NCI-H1105 treated with DMSO at 0.1 percent for 48 hours (cell line): ENCODE data around the gene OTUD7B.
"Not testable (repeated sequence)": the region's sequence is repeated elsewhere in the genome, so short reads cannot be mapped to it uniquely, and the experiment has no call there.

ENCODE experiments used
- DNase-seq: peaks from one replicate; lab custom pipeline; 2025; lab: John Stamatoyannopoulos, UW

Gene OTUD7B

GRCh38 chr1:150003801-150004200, 6.7 kb downstream of the OTUD7B start:
- DNase-seq, result no peak

- DNase-seq, result no peak
These were observed 8.3 kb downstream of the OTUD7B start for GRCh38 chr1:150002217-150002616.

GRCh38 chr1:150001415-150001814, 9.1 kb downstream of the OTUD7B start:
- DNase-seq, result no peak

- no peak for DNase-seq
These were observed 12.8 kb downstream of the OTUD7B start for GRCh38 chr1:149997585-149998262.

GRCh38 chr1:149995927-149996326, 14.6 kb downstream of the OTUD7B start:
- no peak for DNase-seq

- DNase-seq, result no peak
These were observed 16.8 kb downstream of the OTUD7B start for GRCh38 chr1:149993764-149994163.

GRCh38 chr1:149993181-149993580, 17.3 kb downstream of the OTUD7B start:
- DNase-seq, result no peak

- DNase-seq, result no peak
These were observed 23.3 kb downstream of the OTUD7B start for GRCh38 chr1:149987297-149987595.

GRCh38 chr1:149986486-149987296, 23.8 kb downstream of the OTUD7B start:
- DNase-seq, result no peak

- DNase-seq, result no peak
These were observed 30.5 kb downstream of the OTUD7B start for GRCh38 chr1:149979972-149980540.

- no peak for DNase-seq
These were observed 31.1 kb downstream of the OTUD7B start for GRCh38 chr1:149979245-149979971.

- DNase-seq, result no peak
These were observed 31.9 kb downstream of the OTUD7B start for GRCh38 chr1:149978547-149979023.

- DNase-seq, result peak; percentile 83
These were observed 33.2 kb downstream of the OTUD7B start for GRCh38 chr1:149977345-149977744.

GRCh38 chr1:149972547-149972946, 38.0 kb downstream of the OTUD7B start:
- DNase-seq, result no peak

GRCh38 chr1:149967646-149968045, 42.9 kb downstream of the OTUD7B start:
- DNase-seq, result no peak

- no peak for DNase-seq
These were observed 43.5 kb downstream of the OTUD7B start for GRCh38 chr1:149967041-149967440.

GRCh38 chr1:149966405-149966804, 44.1 kb downstream of the OTUD7B start:
- DNase-seq, result no peak

- DNase-seq, result no peak
These were observed 45.1 kb downstream of the OTUD7B start for GRCh38 chr1:149965440-149965839.

- no peak for DNase-seq
These were observed 47.2 kb downstream of the OTUD7B start for GRCh38 chr1:149963358-149963757.

GRCh38 chr1:149962736-149963135, 47.8 kb downstream of the OTUD7B start:
- DNase-seq, result no peak

GRCh38 chr1:149962039-149962647, 48.4 kb downstream of the OTUD7B start:
- peak; percentile 75 for DNase-seq

GRCh38 chr1:149957548-149957947, 53.0 kb downstream of the OTUD7B start:
- not testable (repeated sequence) for DNase-seq
